H1 (cell line): ENCODE measurements around the gene SHROOM3. TPM values are rescaled to one million over a fixed set of nuclear protein-coding genes. Genes with fewer than 3 reads are reported as not detected.

Experiments used
- CTCF ChIA-PET: fragments of 300-600 bp; sonication (Branson Sonifier 250); formaldehyde crosslinking; loops from one replicate; lab custom pipeline; 2021; ENCODE audit not compliant: partially characterized antibody; lab: Charles Lee
- POLR2A ChIA-PET: fragments of 300-600 bp; sonication (Branson Sonifier 250); formaldehyde crosslinking; loops from one replicate; lab custom pipeline; 2021; ENCODE audit warnings: inconsistent platforms; ENCODE audit not compliant: partially characterized antibody; lab: Charles Lee
- DNase-seq, 2 experiments: peaks; one replicate each; pipeline versions ENCODE4 v3.0.0 to v3.0.0-alpha.2; 2010 to 2022; ENCODE audit warnings: low spot score in 2 of 2, low read depth in 1 of 2, mixed read lengths in 1 of 2
- FAIRE-seq: peaks from 2 replicates; lab custom pipeline; 2011; peaks lifted over from hg19 to GRCh38; lab: Jason Lieb, UNC
- H2AFZ ChIP-seq: 2 replicates; pipeline ENCODE4 v1.8.1; 2012; ENCODE audit warnings: low read length, inconsistent platforms
- H2AK5ac ChIP-seq: 2 replicates; pipeline ENCODE4 v1.6.1; 2013; ENCODE audit warnings: low read depth, low read length
- H2BK120ac ChIP-seq: replicated peaks from 2 replicates; pipeline ENCODE3; 2013; ENCODE audit warnings: low read depth, low read length, inconsistent platforms
- H2BK12ac ChIP-seq: 2 replicates; pipeline ENCODE4 v1.6.1; 2013; ENCODE audit warnings: low read depth, low read length
- H2BK15ac ChIP-seq: 2 replicates; pipeline ENCODE4 v1.6.1; 2013; ENCODE audit warnings: low read length
- H2BK20ac ChIP-seq: 2 replicates; pipeline ENCODE4 v1.6.1; 2013; ENCODE audit warnings: low read length
- H2BK5ac ChIP-seq: 2 replicates; pipeline ENCODE4 v1.6.1; 2013; ENCODE audit warnings: low read depth, low read length
- H3K14ac ChIP-seq: 2 replicates; pipeline ENCODE4 v1.6.1; 2013; ENCODE audit warnings: inconsistent platforms; ENCODE audit not compliant: insufficient read length
- H3K18ac ChIP-seq: 2 replicates; pipeline ENCODE4 v1.6.1; 2013; ENCODE audit warnings: low read length; ENCODE audit errors: extremely low read depth
- H3K23ac ChIP-seq: 2 replicates; pipeline ENCODE4 v1.6.1; 2013; ENCODE audit warnings: inconsistent platforms; ENCODE audit not compliant: insufficient read length
- H3K23me2 ChIP-seq: 2 replicates; pipeline ENCODE4 v1.6.1; 2013; ENCODE audit warnings: low read depth, low read length
- H3K27ac ChIP-seq: 2 replicates; pipeline ENCODE4 v1.6.1; 2011; ENCODE audit warnings: low read depth, low read length, inconsistent platforms
- H3K27me3 ChIP-seq, 4 experiments: replicated peaks in 1 of 4; 1 replicate in 1 of 4; 2 replicates in 3 of 4; pipeline versions ENCODE4 v1.6.1 to v1.8.1; 2011 to 2013; ENCODE audit warnings: low read length in 3 of 4, mild to moderate bottlenecking in 3 of 4, inconsistent platforms in 2 of 4, mixed read lengths in 2 of 4, moderate library complexity in 1 of 4; ENCODE audit not compliant: control insufficient read depth in 3 of 4, insufficient read depth in 3 of 4; ENCODE audit errors: extremely low read depth in 1 of 4
- H3K36me3 ChIP-seq, 4 experiments: 2 replicates each; pipeline versions ENCODE4 v1.6.1 to v1.8.1; 2011 to 2013; ENCODE audit warnings: mild to moderate bottlenecking in 4 of 4, low read length in 3 of 4, moderate library complexity in 2 of 4, control low read depth in 1 of 4, inconsistent platforms in 1 of 4; ENCODE audit not compliant: insufficient read depth in 4 of 4, control insufficient read depth in 2 of 4
- H3K4ac ChIP-seq: replicated peaks from 2 replicates; pipeline ENCODE3; 2013; ENCODE audit warnings: low read length, low read depth, mixed read lengths, inconsistent platforms; ENCODE audit not compliant: insufficient read length
- H3K4me1 ChIP-seq, 4 experiments: replicated peaks in 1 of 4; 1 replicate in 1 of 4; 2 replicates in 3 of 4; pipeline versions ENCODE4 v1.6.1 to v1.8.1; 2011 to 2013; ENCODE audit warnings: low read length in 3 of 4, inconsistent platforms in 2 of 4, mixed read lengths in 1 of 4; ENCODE audit not compliant: insufficient read depth in 4 of 4, control insufficient read depth in 3 of 4
- H3K4me2 ChIP-seq, 2 experiments: 2 replicates each; pipeline versions ENCODE4 v1.6.1 to v1.8.1; 2011 to 2013; ENCODE audit warnings: low read depth in 2 of 2, low read length in 2 of 2, control low read depth in 1 of 2, inconsistent platforms in 1 of 2, mild to moderate bottlenecking in 1 of 2; ENCODE audit not compliant: insufficient read depth in 1 of 2
- H3K4me3 ChIP-seq, 4 experiments: fragments of 200-600, 300-600 bp in 1 of 4; sonication (generic), shearing (Covaris generic), sonication (Bioruptor Twin) in 1 of 4; 2 replicates each; pipeline versions ENCODE4 v1.5.1 to v1.8.1; 2011 to 2016; ENCODE audit warnings: low read length in 4 of 4, low read depth in 3 of 4, control low read depth in 2 of 4, inconsistent platforms in 2 of 4, mild to moderate bottlenecking in 2 of 4, mixed read lengths in 1 of 4, moderate library complexity in 1 of 4; ENCODE audit not compliant: insufficient read depth in 2 of 4; ENCODE audit errors: extremely low read depth in 1 of 4
- H3K56ac ChIP-seq: replicated peaks from 2 replicates; pipeline ENCODE3; 2013; ENCODE audit warnings: low read depth, mild to moderate bottlenecking, mixed read lengths, low read length, inconsistent platforms; ENCODE audit not compliant: insufficient read length
- H3K79me1 ChIP-seq: 2 replicates; pipeline ENCODE4 v1.6.1; 2013; ENCODE audit warnings: low read depth, low read length, control low read depth
- H3K79me2 ChIP-seq, 2 experiments: 2 replicates each; pipeline versions ENCODE4 v1.6.1 to v1.8.1; 2012 to 2013; ENCODE audit warnings: low read length in 2 of 2, mild to moderate bottlenecking in 2 of 2, inconsistent platforms in 1 of 2; ENCODE audit not compliant: insufficient read depth in 2 of 2, control insufficient read depth in 1 of 2
- H3K9ac ChIP-seq, 4 experiments: replicated peaks in 1 of 4; 1 replicate in 1 of 4; 2 replicates in 3 of 4; pipeline versions ENCODE4 v1.6.1 to v1.8.1; 2011 to 2013; ENCODE audit warnings: low read depth in 3 of 4, low read length in 3 of 4, control low read depth in 2 of 4, mild to moderate bottlenecking in 2 of 4, moderate library complexity in 2 of 4, inconsistent platforms in 1 of 4; ENCODE audit errors: extremely low read depth in 1 of 4
- H3K9me3 ChIP-seq, 2 experiments: 2 replicates each; pipeline versions ENCODE4 v1.6.1 to v1.8.1; 2012 to 2013; ENCODE audit warnings: mild to moderate bottlenecking in 2 of 2, moderate library complexity in 2 of 2, control low read depth in 1 of 2, inconsistent platforms in 1 of 2, low read depth in 1 of 2, low read length in 1 of 2, mixed read lengths in 1 of 2; ENCODE audit not compliant: insufficient read depth in 2 of 2
- H4K20me1 ChIP-seq, 2 experiments: replicated peaks in 1 of 2; 2 replicates each; pipeline versions ENCODE3 to v1.8.1; 2011 to 2013; ENCODE audit warnings: inconsistent platforms in 2 of 2, low read length in 2 of 2, mild to moderate bottlenecking in 1 of 2; ENCODE audit not compliant: insufficient read depth in 2 of 2, control insufficient read depth in 1 of 2
- H4K5ac ChIP-seq: 2 replicates; pipeline ENCODE4 v1.6.1; 2013; ENCODE audit warnings: low read length, low read depth, mixed read lengths, inconsistent platforms; ENCODE audit not compliant: insufficient read length
- H4K8ac ChIP-seq: 2 replicates; pipeline ENCODE4 v1.8.0; 2013; ENCODE audit warnings: mild to moderate bottlenecking, moderate library complexity, low read length, inconsistent platforms; ENCODE audit not compliant: insufficient read depth; ENCODE audit errors: extremely low read depth
- H4K91ac ChIP-seq: replicated peaks from 2 replicates; pipeline ENCODE3; 2013; ENCODE audit warnings: low read length, mixed read lengths, inconsistent platforms; ENCODE audit not compliant: insufficient read length
- ASH2L ChIP-seq: fragments of 200-600, 300-600 bp; sonication (generic); IDR thresholded peaks from one replicate; pipeline ENCODE4 v1.7.1; 2017; ENCODE audit warnings: low read length
- ATF2 ChIP-seq: IDR thresholded peaks from 2 replicates; pipeline ENCODE4 v1.6.1; 2012; ENCODE audit warnings: low read length, inconsistent platforms
- CHD2 ChIP-seq: IDR thresholded peaks from 2 replicates; pipeline ENCODE4 v1.6.1; 2012; ENCODE audit warnings: low read length, improper control_type of control experiment
- CREB1 ChIP-seq: IDR thresholded peaks from 2 replicates; pipeline ENCODE4 v1.6.1; 2012; ENCODE audit warnings: inconsistent platforms
- EP300 ChIP-seq, 2 experiments: IDR thresholded peaks; 1 replicate in 1 of 2; 2 replicates in 1 of 2; pipeline ENCODE4 v1.6.1; 2011 to 2012; ENCODE audit warnings: low read depth in 2 of 2, low read length in 2 of 2, mild to moderate bottlenecking in 2 of 2, borderline replicate concordance in 1 of 2, inconsistent platforms in 1 of 2, moderate library complexity in 1 of 2
- GTF2F1 ChIP-seq: IDR thresholded peaks from 2 replicates; pipeline ENCODE4 v1.6.1; 2012; ENCODE audit warnings: low read depth, low read length, improper control_type of control experiment, borderline replicate concordance
- JUN ChIP-seq: IDR thresholded peaks from 2 replicates; pipeline ENCODE4 v1.6.1; 2011; ENCODE audit warnings: low read depth, mild to moderate bottlenecking, improper control_type of control experiment, low read length
- MAX ChIP-seq: IDR thresholded peaks from 2 replicates; pipeline ENCODE4 v1.6.1; 2012; ENCODE audit warnings: inconsistent platforms
- SP1 ChIP-seq: IDR thresholded peaks from 2 replicates; pipeline ENCODE4 v1.6.1; 2011; ENCODE audit warnings: low read depth, low read length
- TAF7 ChIP-seq: optimal IDR thresholded peaks from 2 replicates; pipeline ENCODE3; 2011; ENCODE audit warnings: low read depth, mild to moderate bottlenecking, inconsistent platforms, low read length, moderate library complexity, borderline replicate concordance
- YY1 ChIP-seq: IDR thresholded peaks from 2 replicates; pipeline ENCODE4 v1.6.1; 2011; ENCODE audit warnings: low read depth, mild to moderate bottlenecking, low read length
- WGBS, 2 experiments: shearing (Covaris generic) in 1 of 2; methylation state at CpG; one replicate each; pipeline versions ENCODE4 v1.1.6 to v1.1.7; 2013 to 2015; ENCODE audit warnings: low lambda C conversion rate in 2 of 2, mixed read lengths in 2 of 2, inconsistent platforms in 1 of 2, low coverage in 1 of 2, missing lambda C conversion rate in 1 of 2; ENCODE audit not compliant: insufficient replicate concordance in 2 of 2, insufficient coverage in 1 of 2, insufficient read length in 1 of 2; ENCODE audit errors: extremely low coverage in 1 of 2, missing lambda C conversion rate in 1 of 2; 5-methylcytosine and 5-hydroxymethylcytosine counted together
- polyA plus RNA-seq, 7 experiments: library from polyadenylated mRNA; depleted of rRNA in 3 of 7; stranded (reverse) in 5 of 7; unstranded in 2 of 7; fragments of >200 nt in 5 of 7; fragments of 200-250 nt in 2 of 7; gene quantifications; 1 replicate in 5 of 7; 2 replicates in 1 of 7; 4 replicates in 1 of 7; pipeline versions ENCODE4 v1.2.1 to v1.2.3, GENCODE V29; 2011 to 2013; ENCODE audit warnings: missing spikeins in 2 of 7, mixed read lengths in 2 of 7
- total RNA-seq: library from RNA; stranded (reverse); fragmentation: NEBNext Ultra II Directional; extraction: Animal tissue kit (Norgen Biotek cat#: 25700); gene quantifications from 2 replicates; pipeline ENCODE4 v1.2.1, GENCODE V29; 2021

The SHROOM3 gene
- total and polyA plus RNA-seq, 2 of the 8 experiments (the other 6 are each of a cell fraction or from before 2014, with no cell fraction given): 15.8 to 34.0 TPM

- Histone ChIP-seq H4K91ac (no peak overlapping the region), H4K5ac (no peak overlapping the region), H2AFZ (no peak overlapping the region), H3K18ac (no peak overlapping the region), H3K4ac (no peak overlapping the region), H3K27ac (no peak overlapping the region), H3K4me1 (peaks cover 0 to 4% (median 3%) of the 10 kb centered on the region in 4 experiments; a peak in 3 of 7 replicates), H3K79me1 (no peaks in the 10 kb centered on the region), H2BK5ac (no peak overlapping the region), H3K4me2 (no peak overlapping the region), H2BK20ac (no peak overlapping the region), H3K23ac (no peak overlapping the region), H3K56ac (no peak overlapping the region), H2AK5ac (no peak overlapping the region), H3K79me2 (0 out of 4 replicates have a peak, but pooled peaks cover 0 to 4% of the 10 kb centered on the region in 2 experiments), H3K9me3 (no peaks in the 10 kb centered on the region), H4K20me1 (no peaks in the 10 kb centered on the region), H3K27me3 (no peaks in the 10 kb centered on the region), H4K8ac (no peak overlapping the region), H3K14ac (no peak overlapping the region), H3K9ac (no peak overlapping the region), H2BK15ac (no peak overlapping the region), H2BK120ac (no peak overlapping the region), H2BK12ac (no peak overlapping the region), H3K23me2 (0 out of 2 replicates have a peak, but pooled peaks cover 3% of the 10 kb centered on the region), H3K4me3 (no peak overlapping the region), H3K36me3 (peaks cover 0 to 4% (median 0%) of the 10 kb centered on the region in 4 experiments; a peak in 2 of 8 replicates)
- WGBS, 2 experiments: 85% methylated on average over 2 of the region's 2 CpGs; no CpG with 5 or more reads in 1 of the 2 experiments
- DNase-seq (no peak), FAIRE-seq (no peak)
- ChIA-PET POLR2A (no interaction called here), CTCF (interaction anchor here (1.4 to 17.5 kb wide), 3 partner anchors 9 to 62 kb away, joined by 3 to 314 read pairs (median 23); no protein-coding TSS in a partner anchor)
- TF ChIP-seq ATF2 (no peak), JUN (no peak), EP300 (IDR thresholded peaks at IDR 0.05; ENCODE audit: borderline replicate concordance in 1 of 2, low read depth in 2 of 2, low read length in 2 of 2) (no peak), SP1 (no peak), GTF2F1 (no peak), TAF7 (no peak), CHD2 (no peak), CREB1 (no peak), ASH2L (no peak), MAX (no peak), YY1 (no peak)
Measured at GRCh38 chr4:76439491-76439890, 4.5 kb downstream of the SHROOM3 start.
